ENCODE measurements around the gene ERBIN. TPM values are rescaled to one million over a fixed set of nuclear protein-coding genes. Genes with fewer than 3 reads are reported as not detected.

The ERBIN gene
- total and polyA plus RNA-seq, 2 of the 13 experiments (the other 11 are each of a cell fraction or from before 2014, with no cell fraction given): 14.4 to 41.7 TPM

- TF ChIP-seq, protein P1, sequence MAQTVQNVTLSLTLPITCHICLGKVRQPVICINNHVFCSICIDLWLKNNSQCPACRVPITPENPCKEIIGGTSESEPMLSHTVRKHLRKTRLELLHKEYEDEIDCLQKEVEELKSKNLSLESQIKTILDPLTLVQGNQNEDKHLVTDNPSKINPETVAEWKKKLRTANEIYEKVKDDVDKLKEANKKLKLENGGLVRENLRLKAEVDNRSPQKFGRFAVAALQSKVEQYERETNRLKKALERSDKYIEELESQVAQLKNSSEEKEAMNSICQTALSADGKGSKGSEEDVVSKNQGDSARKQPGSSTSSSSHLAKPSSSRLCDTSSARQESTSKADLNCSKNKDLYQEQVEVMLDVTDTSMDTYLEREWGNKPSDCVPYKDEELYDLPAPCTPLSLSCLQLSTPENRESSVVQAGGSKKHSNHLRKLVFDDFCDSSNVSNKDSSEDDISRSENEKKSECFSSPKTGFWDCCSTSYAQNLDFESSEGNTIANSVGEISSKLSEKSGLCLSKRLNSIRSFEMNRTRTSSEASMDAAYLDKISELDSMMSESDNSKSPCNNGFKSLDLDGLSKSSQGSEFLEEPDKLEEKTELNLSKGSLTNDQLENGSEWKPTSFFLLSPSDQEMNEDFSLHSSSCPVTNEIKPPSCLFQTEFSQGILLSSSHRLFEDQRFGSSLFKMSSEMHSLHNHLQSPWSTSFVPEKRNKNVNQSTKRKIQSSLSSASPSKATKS (CRISPR knock-in tag; IDR thresholded peaks at IDR 0.05): no peak
- TF ChIP-seq STAG1 (CRISPR knock-in tag; IDR thresholded peaks at IDR 0.05): no peak; the same call in 1 of the 2 replicates
- no peak for TF ChIP-seq CBX1 (IDR thresholded peaks at IDR 0.05; ENCODE audit: low read depth)
- TF ChIP-seq ELF4 (CRISPR knock-in tag; IDR thresholded peaks at IDR 0.05; ENCODE audit: borderline replicate concordance): no peak
- TF ChIP-seq, protein P2, sequence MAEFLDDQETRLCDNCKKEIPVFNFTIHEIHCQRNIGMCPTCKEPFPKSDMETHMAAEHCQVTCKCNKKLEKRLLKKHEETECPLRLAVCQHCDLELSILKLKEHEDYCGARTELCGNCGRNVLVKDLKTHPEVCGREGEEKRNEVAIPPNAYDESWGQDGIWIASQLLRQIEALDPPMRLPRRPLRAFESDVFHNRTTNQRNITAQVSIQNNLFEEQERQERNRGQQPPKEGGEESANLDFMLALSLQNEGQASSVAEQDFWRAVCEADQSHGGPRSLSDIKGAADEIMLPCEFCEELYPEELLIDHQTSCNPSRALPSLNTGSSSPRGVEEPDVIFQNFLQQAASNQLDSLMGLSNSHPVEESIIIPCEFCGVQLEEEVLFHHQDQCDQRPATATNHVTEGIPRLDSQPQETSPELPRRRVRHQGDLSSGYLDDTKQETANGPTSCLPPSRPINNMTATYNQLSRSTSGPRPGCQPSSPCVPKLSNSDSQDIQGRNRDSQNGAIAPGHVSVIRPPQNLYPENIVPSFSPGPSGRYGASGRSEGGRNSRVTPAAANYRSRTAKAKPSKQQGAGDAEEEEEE (CRISPR knock-in tag; IDR thresholded peaks at IDR 0.05; ENCODE audit: borderline replicate concordance): no peak
- 0 out of 2 replicates have a peak, but pooled peaks have one; percentile 25 for TF ChIP-seq ZNF143 (CRISPR knock-in tag; IDR thresholded peaks at IDR 0.05)
- TF ChIP-seq, protein P3, sequence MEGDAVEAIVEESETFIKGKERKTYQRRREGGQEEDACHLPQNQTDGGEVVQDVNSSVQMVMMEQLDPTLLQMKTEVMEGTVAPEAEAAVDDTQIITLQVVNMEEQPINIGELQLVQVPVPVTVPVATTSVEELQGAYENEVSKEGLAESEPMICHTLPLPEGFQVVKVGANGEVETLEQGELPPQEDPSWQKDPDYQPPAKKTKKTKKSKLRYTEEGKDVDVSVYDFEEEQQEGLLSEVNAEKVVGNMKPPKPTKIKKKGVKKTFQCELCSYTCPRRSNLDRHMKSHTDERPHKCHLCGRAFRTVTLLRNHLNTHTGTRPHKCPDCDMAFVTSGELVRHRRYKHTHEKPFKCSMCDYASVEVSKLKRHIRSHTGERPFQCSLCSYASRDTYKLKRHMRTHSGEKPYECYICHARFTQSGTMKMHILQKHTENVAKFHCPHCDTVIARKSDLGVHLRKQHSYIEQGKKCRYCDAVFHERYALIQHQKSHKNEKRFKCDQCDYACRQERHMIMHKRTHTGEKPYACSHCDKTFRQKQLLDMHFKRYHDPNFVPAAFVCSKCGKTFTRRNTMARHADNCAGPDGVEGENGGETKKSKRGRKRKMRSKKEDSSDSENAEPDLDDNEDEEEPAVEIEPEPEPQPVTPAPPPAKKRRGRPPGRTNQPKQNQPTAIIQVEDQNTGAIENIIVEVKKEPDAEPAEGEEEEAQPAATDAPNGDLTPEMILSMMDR (CRISPR knock-in tag; IDR thresholded peaks at IDR 0.05): peak; percentile 76
- no peak for TF ChIP-seq KLF9 (CRISPR knock-in tag; IDR thresholded peaks at IDR 0.05; ENCODE audit: low read depth)
- TF ChIP-seq ZMYM3 (CRISPR knock-in tag; IDR thresholded peaks at IDR 0.05): peak; percentile 47; the same call in 1 of the 2 replicates
- peak; percentile 12; the same call in 1 of the 2 replicates for TF ChIP-seq HMG20A (CRISPR knock-in tag; IDR thresholded peaks at IDR 0.05; ENCODE audit: borderline replicate concordance)
- 0 out of 2 replicates have a peak, but pooled peaks have one; percentile 29 for TF ChIP-seq ZNF234 (CRISPR knock-in tag; conservative IDR thresholded peaks at IDR 0.05)
- peak; percentile 59 for TF ChIP-seq RXRA (CRISPR knock-in tag; IDR thresholded peaks at IDR 0.05)
- TF ChIP-seq SALL1 (CRISPR knock-in tag; IDR thresholded peaks at IDR 0.05): peak; percentile 78
- no peak for TF ChIP-seq ZNF337 (CRISPR knock-in tag; IDR thresholded peaks at IDR 0.05; ENCODE audit: borderline replicate concordance, low read depth)
- TF ChIP-seq ZSCAN20 (CRISPR knock-in tag; IDR thresholded peaks at IDR 0.05; ENCODE audit: borderline replicate concordance): no peak
- TF ChIP-seq ZNF878 (CRISPR knock-in tag; IDR thresholded peaks at IDR 0.05): 0 out of 2 replicates have a peak, but pooled peaks have one; percentile 16
- TF ChIP-seq, protein P4, sequence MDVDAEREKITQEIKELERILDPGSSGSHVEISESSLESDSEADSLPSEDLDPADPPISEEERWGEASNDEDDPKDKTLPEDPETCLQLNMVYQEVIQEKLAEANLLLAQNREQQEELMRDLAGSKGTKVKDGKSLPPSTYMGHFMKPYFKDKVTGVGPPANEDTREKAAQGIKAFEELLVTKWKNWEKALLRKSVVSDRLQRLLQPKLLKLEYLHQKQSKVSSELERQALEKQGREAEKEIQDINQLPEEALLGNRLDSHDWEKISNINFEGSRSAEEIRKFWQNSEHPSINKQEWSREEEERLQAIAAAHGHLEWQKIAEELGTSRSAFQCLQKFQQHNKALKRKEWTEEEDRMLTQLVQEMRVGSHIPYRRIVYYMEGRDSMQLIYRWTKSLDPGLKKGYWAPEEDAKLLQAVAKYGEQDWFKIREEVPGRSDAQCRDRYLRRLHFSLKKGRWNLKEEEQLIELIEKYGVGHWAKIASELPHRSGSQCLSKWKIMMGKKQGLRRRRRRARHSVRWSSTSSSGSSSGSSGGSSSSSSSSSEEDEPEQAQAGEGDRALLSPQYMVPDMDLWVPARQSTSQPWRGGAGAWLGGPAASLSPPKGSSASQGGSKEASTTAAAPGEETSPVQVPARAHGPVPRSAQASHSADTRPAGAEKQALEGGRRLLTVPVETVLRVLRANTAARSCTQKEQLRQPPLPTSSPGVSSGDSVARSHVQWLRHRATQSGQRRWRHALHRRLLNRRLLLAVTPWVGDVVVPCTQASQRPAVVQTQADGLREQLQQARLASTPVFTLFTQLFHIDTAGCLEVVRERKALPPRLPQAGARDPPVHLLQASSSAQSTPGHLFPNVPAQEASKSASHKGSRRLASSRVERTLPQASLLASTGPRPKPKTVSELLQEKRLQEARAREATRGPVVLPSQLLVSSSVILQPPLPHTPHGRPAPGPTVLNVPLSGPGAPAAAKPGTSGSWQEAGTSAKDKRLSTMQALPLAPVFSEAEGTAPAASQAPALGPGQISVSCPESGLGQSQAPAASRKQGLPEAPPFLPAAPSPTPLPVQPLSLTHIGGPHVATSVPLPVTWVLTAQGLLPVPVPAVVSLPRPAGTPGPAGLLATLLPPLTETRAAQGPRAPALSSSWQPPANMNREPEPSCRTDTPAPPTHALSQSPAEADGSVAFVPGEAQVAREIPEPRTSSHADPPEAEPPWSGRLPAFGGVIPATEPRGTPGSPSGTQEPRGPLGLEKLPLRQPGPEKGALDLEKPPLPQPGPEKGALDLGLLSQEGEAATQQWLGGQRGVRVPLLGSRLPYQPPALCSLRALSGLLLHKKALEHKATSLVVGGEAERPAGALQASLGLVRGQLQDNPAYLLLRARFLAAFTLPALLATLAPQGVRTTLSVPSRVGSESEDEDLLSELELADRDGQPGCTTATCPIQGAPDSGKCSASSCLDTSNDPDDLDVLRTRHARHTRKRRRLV (CRISPR knock-in tag; IDR thresholded peaks at IDR 0.05): no peak
- TF ChIP-seq CREM (IDR thresholded peaks at IDR 0.05): no peak
- TF ChIP-seq CREM (CRISPR knock-in tag; IDR thresholded peaks at IDR 0.05): no peak
- no peak for TF ChIP-seq KDM4B (CRISPR knock-in tag; IDR thresholded peaks at IDR 0.05)
- no peak for TF ChIP-seq ZFP1 (CRISPR knock-in tag; IDR thresholded peaks at IDR 0.05)
Observed at GRCh38 chr5:65925601-65926275, 637 bp upstream of the ERBIN start (continued).

Data from HepG2 (cell line).